ENCODE data around the gene TP53BP1. TPM values are rescaled to one million over a fixed set of nuclear protein-coding genes. Genes with fewer than 3 reads are reported as not detected.

TP53BP1 gene
- polyA plus RNA-seq, 3 donors, result 1.8 to 6.7 (median 3.1) TPM

- TF ChIP-seq CTCF (IDR thresholded peaks at IDR 0.05), result no peak
- H3K36me3 ChIP-seq (replicated peaks in 1 of 2; ENCODE audit: control insufficient read depth in 1 of 2, insufficient read depth in 2 of 2, low read length in 2 of 2), result no peaks in the 10 kb centered on the region
- no peak overlapping the region for H3K4me3 ChIP-seq (replicated peaks in 1 of 3; ENCODE audit: low read depth in 2 of 3, low read length in 3 of 3)
- H2AFZ ChIP-seq (ENCODE audit: insufficient read depth, low read depth, low read length, poor library complexity, severe bottlenecking), result peak overlapping the region; percentile 8
- no peak for DNase-seq
- no peaks in the 10 kb centered on the region for H3K36me3 Mint-ChIP-seq
- peaks cover 32 to 38% (median 35%) of the 10 kb centered on the region in 3 donors for H3K27me3 Mint-ChIP-seq (ENCODE audit: low read depth in 3 of 3)
- H3K27ac Mint-ChIP-seq, result peak overlapping the region in 1 of 7 donors; percentile 11
- no peaks in the 10 kb centered on the region for H3K9me3 ChIP-seq (replicated peaks in 1 of 2; ENCODE audit: control insufficient read depth in 1 of 2, insufficient read depth in 1 of 2, low read length in 2 of 2)
- peaks cover 32% of the 10 kb centered on the region for H3K4me1 Mint-ChIP-seq
- intact Hi-C loops (cut with micrococcal nuclease), result loop anchor here in 1 of 2 donors (10.0 kb wide), 1 partner anchor 72 kb away; no protein-coding TSS in a partner anchor
- peak overlapping the region in 1 of 2 donors; percentile 35 for H3K4me3 Mint-ChIP-seq
- peaks cover 0 to 4% (median 0%) of the 10 kb centered on the region in 7 donors for H3K9me3 Mint-ChIP-seq
- no peaks in the 10 kb centered on the region for H3K79me2 ChIP-seq (ENCODE audit: insufficient read depth, low read length)
- no peak overlapping the region for H3K27ac ChIP-seq (ENCODE audit: low read depth in 1 of 2, low read length in 2 of 2)
- H3K9ac ChIP-seq (ENCODE audit: insufficient read depth, low read length, poor library complexity, severe bottlenecking), result no peak overlapping the region
- WGBS (ENCODE audit: insufficient coverage), result 60% methylated on average over 1 of the region's 4 CpGs
- H3K4me2 ChIP-seq (replicated peaks; ENCODE audit: extremely low read depth, low read length, poor library complexity, severe bottlenecking), result no peak overlapping the region
- no peaks in the 10 kb centered on the region for H4K20me1 ChIP-seq (ENCODE audit: insufficient read depth, low read length)
- H3K4me1 ChIP-seq (ENCODE audit: control insufficient read depth in 1 of 2, insufficient read depth in 2 of 2, low read length in 2 of 2), result peaks cover 18 to 19% of the 10 kb centered on the region in 2 donors
- H3K27me3 ChIP-seq (ENCODE audit: control insufficient read depth in 2 of 2, insufficient read depth in 2 of 2, low read length in 2 of 2), result peaks cover 6 to 28% of the 10 kb centered on the region in 2 donors
These were observed 23.9 kb upstream of the TP53BP1 start for GRCh38 chr15:43516801-43517353.

DNA sequence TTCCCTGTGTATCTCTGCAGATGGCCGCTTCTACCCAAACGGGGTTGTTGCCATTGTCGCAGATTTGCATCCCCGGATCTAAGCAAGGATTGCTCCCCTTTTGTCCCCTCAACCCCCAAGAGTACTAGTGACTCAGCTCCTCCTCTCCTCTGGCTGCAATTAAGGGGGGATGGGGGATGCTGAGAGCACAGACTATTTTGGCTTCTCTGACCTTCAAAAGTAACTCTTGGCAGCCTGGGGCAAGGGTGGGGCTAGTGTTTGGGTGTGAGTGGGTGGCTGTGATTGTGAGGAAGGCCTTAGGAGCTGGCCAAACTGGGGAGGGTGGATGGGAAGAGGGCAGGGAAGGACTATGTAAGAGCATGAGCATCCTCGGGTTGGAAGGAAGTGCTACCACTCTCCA is 23.2 kb upstream of the TP53BP1 start:
- peaks cover 37% of the 10 kb centered on the region for H3K4me1 Mint-ChIP-seq

More for the DNA sequence above, 23.2 kb upstream of the TP53BP1 start:
- Histone ChIP-seq H3K36me3 (replicated peaks in 1 of 2; ENCODE audit: control insufficient read depth in 1 of 2, insufficient read depth in 2 of 2, low read length in 2 of 2) (no peaks in the 10 kb centered on the region), H3K4me2 (replicated peaks; ENCODE audit: extremely low read depth, low read length, poor library complexity, severe bottlenecking) (no peak overlapping the region), H3K27ac (ENCODE audit: low read depth in 1 of 2, low read length in 2 of 2) (no peak overlapping the region), H3K27me3 (ENCODE audit: control insufficient read depth in 2 of 2, insufficient read depth in 2 of 2, low read length in 2 of 2) (peaks cover 11 to 35% of the 10 kb centered on the region in 2 donors), H3K4me1 (ENCODE audit: control insufficient read depth in 1 of 2, insufficient read depth in 2 of 2, low read length in 2 of 2) (peaks cover 22% of the 10 kb centered on the region in 2 donors), H2AFZ (ENCODE audit: insufficient read depth, low read depth, low read length, poor library complexity, severe bottlenecking) (no peak overlapping the region), H3K9me3 (replicated peaks in 1 of 2; ENCODE audit: control insufficient read depth in 1 of 2, insufficient read depth in 1 of 2, low read length in 2 of 2) (no peaks in the 10 kb centered on the region), H3K9ac (ENCODE audit: insufficient read depth, low read length, poor library complexity, severe bottlenecking) (no peak overlapping the region), H3K4me3 (replicated peaks in 1 of 3; ENCODE audit: low read depth in 2 of 3, low read length in 3 of 3) (no peak overlapping the region), H4K20me1 (ENCODE audit: insufficient read depth, low read length) (no peaks in the 10 kb centered on the region), H3K79me2 (ENCODE audit: insufficient read depth, low read length) (no peaks in the 10 kb centered on the region)
- H3K27me3 Mint-ChIP-seq (ENCODE audit: low read depth in 3 of 3), result peaks cover 39 to 45% (median 40%) of the 10 kb centered on the region in 3 donors
- no peak for TF ChIP-seq CTCF (IDR thresholded peaks at IDR 0.05)
- no peak overlapping the region for H3K4me3 Mint-ChIP-seq
- intact Hi-C loops (cut with micrococcal nuclease), result loop anchor here in 1 of 2 donors (10.0 kb wide), 1 partner anchor 71 kb away; no protein-coding TSS in a partner anchor
- no peak overlapping the region for H3K27ac Mint-ChIP-seq
- H3K36me3 Mint-ChIP-seq, result no peaks in the 10 kb centered on the region
- DNase-seq, result no peak
- peaks cover 0 to 4% (median 0%) of the 10 kb centered on the region in 7 donors for H3K9me3 Mint-ChIP-seq
- no CpG with 5 or more reads among the region's 5 CpGs for WGBS (ENCODE audit: insufficient coverage)
